CMK (cell line): ENCODE data around the gene OAT.
A peak's percentile ranks its signal among the peaks of the same experiment; 100 is the strongest.
"Not testable (repeated sequence)": the region's sequence is repeated elsewhere in the genome, so short reads cannot be mapped to it uniquely, and the experiment has no call there.

Source experiments
- DNase-seq: peaks from one replicate; pipeline ENCODE4 v3.0.0-alpha.2; 2010; ENCODE audit warnings: low read depth

The OAT gene

DNA sequence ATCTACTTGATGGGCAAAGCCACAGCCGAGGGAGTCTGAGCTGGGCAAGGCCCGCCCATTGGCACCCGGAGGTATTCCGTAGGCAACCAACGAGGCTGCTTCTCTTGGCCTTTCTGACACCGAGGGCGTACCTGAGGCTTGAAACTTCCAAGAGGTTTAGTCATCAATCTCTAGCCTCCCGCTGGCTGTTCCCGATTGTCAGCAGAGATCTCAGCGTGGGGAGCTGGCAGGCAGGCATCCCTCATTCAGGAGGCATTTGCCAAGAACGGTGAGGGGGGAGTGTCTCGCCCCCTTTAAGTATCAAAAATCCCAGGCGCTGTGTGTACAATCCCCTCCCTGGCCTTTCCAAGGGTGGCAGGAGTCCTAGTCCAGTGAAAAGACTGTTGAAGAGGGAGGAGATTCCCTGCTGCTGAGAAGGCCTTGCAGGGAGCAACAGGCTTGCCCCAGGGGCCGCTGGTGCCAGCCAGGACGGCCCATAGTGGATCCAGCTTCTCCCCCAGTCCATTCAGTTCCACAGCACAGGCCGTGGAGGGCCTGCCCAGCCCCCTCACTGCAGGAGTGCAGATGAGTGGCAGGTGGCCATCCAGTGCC, 39.7 kb downstream of the OAT start:
- no peak for DNase-seq

DNA sequence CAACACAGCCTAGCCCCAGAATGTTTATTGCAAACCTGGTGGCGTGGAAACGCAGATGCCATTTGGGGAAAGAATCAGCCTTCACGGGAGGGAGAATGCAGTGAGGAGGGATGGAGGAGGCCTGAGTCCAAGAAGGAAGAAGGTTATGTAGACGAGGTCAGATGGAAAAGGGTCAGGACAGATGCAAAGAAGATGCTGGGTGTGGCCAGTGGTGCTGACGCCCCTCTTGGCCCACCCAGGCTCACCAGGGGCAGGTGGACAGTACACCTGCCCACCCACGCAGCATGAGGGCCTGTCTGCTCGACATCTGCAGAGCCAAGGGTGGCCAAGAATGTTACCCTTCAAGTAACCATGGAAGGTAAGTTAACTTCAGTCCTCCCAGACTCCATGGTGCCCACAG, 40.5 kb downstream of the OAT start:
- no peak for DNase-seq

DNA sequence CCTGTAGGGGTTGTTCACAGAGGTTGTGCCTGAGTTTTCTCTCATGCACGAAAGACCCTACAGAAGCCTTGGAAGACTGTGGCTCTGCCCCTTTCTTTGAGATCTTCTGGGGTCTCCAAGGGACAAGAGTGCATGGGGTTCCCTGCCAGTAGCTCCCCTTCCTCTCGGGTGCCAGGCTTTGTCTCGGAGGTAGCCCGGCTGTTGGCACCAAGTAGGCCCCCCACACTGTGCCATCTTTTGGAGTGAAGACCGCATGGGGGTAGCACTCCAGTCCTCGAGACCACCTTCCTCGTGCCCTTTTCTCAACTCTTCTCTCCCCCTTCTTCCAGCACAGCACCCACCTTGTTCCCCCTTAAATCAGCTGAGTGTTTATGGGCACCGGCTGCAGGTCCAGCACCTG, 41.6 kb downstream of the OAT start:
- DNase-seq, result no peak

DNA sequence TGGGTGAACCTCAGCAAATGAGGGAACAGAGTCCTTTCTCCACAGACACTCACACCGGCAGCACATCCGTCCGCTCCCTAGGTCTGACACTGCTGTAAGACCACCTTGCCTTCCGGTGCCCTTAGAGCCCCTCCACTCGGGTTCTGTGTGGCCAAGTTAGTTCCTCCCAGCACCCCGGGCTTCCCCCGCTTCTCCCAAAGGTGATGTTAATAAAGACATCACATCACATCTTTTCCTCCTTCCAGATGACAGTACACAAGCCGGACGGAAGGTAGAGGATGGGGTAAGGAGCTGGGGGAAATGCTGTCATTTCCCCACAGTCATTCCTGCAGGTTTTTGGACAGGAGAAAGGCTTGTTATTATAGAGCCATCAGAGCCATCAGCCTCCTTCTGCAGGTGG, 42.3 kb downstream of the OAT start:
- DNase-seq, result no peak

DNA sequence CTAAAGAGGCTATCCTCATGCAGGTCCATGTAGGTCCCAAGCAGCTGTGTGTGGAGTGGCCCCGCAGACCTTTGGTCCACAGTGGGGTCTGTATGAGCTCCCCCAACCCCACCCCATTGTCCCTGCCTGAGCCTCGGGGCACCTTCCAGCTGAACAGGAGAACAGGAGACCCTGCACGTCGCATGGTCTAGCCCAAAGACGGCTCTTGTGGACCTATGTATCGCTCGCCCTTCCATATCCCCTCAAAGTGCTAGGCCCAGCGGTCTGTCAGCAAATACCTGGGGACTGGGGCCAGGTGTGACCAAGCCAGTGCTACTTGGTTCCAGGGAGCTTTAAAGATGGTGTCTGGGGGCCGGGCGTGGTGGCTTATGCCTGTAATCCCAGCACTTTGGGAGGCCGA, 43.0 kb downstream of the OAT start:
- no peak for DNase-seq

DNA sequence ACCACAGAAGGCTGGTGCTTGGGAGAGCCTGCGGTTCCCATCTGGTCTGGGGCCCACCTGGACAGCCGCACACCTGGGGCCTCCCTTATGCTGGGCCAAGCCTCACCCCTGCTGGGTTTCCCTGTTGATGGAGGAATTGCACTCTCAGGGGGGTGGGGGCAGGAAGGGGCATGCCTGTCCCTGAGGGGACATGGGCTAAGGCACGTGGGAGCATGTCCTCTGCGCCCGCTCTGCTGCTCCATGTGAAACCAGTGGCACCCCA, 43.4 kb downstream of the OAT start:
- DNase-seq, result no peak

DNA sequence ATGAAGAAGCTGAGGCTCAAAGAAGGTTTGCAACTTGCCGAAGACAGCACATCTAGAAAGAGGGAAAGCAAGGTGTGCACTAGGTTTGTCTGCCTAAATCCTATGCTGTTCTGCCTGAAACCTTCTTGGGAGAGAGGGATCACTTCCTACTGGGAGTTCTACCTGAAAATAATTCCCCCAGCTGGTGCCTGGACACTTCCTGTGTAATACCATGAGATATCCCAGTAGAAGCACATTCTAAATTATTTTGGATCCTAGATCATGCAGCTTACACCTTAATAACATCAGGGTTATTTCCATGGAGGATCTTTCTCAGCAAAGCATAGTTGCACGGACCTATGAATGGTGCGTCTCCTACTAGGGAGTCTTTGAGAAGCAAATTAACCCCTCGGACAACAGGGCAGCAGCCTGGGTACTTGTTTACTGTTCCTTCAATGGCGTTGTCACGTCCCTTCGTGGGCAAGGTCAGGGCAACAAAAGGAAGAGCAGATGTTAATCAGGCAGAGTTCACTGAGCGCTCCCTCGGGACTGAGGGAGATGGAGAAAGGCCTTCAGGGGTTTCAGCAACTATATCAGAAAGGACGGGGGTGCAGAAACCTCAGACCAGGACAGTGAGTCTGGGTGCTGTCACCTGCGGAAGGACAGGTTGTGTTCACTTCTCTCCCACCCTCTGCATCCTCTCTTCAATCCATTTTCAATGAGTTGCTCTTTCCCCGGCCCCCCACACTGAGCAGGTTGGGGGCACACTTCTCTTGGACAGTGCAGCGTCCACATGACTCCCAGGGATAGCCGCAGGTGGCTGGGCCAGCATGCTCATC, 44.0 kb downstream of the OAT start:
- DNase-seq, result no peak

DNA sequence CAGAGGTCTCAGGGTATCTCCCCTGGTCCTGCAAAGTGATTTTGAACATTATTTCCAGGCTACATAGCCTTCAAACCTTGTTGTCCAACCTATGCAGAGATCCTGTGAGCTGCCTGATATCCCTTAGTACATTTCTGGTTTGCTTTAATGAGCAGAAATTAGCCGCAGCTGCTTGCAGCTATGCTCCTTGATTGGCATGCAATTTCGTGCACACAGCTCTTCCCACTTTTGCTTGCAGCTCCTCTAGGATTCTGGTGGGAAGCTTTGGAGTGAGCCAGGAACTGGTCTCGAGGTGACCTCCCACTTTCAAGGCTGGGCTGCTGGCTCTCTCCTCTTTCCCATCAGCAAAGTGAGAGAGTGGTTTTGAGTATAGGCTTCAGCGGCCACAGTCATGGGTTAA, 45.8 kb downstream of the OAT start:
- no peak for DNase-seq

DNA sequence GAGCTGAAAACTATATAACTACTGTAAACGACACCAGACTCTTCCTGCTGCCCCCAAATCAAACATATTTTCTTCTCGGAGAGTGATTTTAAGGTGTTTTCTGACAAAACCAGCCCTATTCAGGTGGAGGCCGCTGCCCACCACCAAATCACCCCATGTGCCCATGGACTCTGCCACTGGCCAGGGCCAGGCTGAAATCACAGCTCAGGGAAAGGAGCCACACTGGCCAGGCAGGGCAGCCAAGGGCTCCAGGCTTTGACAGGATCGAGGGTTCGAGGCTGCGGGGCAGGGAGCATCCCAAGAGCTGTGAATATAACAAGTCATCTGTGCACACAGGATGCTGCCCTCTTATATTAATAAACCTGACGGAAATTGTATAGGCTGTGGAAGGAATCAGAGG, 48.3 kb downstream of the OAT start:
- DNase-seq, result no peak

DNA sequence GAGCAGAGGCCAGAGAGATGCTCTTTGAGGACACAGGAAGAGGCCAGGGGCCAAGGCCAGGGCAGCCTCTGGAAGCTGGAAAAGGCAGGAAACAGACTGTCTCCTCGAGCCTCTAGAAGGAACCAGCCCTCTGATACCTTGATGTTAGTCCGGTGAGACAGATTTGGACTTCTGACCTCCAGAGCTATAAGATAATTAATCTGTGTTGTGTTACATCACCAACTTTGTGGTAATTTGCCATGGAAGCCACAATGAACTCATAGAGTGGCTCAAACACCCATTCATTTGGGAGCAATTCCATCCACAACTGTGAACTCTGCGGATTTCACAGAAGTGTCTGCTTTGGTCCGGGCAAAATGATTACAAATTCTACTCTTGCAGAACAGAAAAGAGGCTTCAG, 48.7 kb downstream of the OAT start:
- no peak for DNase-seq

DNA sequence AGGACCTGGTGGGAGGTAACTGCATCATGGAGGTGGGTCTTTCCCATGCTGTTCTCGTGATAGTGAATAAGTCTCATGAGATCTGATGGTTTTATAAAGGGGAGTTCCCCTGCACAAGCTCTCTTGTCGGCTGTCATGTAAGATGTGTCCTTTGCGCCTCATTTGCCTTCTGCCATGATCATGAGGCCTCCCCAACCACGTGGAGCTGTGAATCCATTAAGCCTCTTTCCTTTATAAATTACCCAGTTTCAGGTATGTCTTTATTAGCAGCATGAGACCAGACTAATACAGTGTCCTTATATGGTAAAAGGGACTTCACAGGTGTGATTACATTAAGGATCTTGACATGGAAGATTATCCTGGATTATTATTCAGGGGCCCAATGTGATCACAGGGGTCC, 49.2 kb downstream of the OAT start:
- not testable (repeated sequence) for DNase-seq

DNA sequence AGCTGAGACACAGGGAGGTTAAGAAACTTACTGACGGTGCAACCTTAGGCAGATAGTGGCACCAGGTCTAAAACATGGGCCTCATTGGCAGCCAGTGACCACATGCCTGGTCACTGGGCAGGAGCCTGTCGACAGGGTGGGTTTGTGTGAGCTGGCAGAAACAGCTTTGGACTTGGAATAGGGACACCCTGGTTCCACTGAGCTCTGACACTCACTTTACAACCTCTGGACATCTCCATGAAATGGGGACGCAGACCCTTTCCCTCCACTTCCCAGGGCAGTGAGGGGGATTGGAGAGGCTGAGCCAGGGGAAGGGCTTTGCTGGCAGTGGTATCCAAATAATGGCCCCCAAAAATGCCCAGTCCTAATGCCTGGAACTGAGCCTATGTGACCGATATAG, 49.7 kb downstream of the OAT start:
- no peak for DNase-seq

DNA sequence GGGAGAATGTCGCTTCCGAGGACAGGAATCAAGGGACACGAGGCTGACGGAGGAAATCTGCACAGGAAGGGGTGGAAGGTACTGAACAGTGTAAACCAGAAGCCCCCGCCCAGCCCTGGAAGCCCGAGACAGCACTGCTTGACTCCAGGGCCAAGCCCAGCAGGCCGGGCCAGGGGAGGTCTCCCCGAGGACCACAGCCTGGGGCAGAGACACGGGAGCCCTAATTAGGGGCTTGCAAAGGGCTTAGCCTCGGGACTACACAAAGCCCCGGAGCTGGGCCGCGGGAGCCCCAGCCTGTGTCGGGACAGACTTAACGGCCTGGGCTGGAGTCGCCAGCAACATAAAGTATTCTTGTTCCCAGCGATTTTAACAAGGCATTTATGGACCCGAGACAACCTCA, 50.8 kb downstream of the OAT start:
- no peak for DNase-seq

DNA sequence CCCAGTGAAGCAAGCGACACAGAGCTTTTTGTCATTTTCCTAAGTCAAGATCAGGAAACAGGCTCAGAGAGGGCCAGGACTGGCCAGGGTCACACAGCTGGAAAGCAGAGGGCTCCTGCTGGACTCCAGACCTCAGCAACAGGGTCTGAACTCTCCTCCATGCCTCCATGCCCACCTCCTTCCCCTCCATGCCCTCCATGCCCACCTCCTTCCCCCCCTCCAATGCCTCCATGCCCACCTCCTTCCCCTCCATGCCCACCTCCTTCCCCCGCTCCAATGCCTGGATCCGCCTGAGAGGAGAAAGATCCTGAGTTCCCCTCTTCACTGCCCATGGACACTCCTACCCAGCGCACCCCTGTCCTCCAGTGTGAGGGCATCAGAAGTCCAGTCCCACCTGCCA, 51.3 kb downstream of the OAT start:
- DNase-seq, result no peak

DNA sequence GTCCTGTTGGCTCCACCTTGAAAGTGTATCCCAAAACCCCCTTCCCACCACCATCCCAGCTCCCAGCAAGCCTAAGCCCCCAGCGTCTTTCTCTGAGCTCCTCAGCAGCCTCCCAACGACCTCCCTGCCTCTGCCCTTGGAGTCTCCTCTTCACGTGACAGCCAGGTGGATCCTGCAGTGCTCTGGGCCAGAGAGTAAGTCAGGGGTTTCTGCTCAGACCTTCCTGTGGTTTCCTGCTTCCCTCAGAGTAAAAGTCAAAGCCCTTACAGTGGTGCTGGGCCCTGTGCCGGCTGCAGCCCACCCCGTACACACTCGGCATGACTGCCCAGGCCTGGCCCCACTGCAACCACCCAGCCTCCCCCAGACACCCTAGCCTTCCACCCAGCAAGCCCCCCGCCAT, 51.9 kb downstream of the OAT start:
- no peak for DNase-seq

DNA sequence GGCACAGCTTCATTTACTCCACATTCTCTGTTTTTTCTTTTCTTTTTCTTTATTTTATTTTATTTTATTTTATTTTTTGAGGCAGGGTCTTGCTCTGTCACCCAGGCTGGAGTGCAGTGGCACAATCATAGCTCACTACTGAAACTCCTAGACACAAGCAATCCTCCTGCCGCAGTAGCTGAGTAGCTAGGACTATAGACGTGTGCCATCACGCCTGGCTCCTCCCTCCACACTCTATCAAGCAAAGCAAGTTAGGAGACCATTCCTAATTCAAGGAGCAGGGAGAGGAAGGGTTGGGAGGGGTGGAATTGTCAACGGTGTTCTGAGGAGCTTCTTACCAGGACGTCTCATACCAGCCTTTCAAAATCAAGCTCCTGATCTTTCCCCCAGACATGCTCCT, 52.4 kb downstream of the OAT start:
- DNase-seq, result no peak

DNA sequence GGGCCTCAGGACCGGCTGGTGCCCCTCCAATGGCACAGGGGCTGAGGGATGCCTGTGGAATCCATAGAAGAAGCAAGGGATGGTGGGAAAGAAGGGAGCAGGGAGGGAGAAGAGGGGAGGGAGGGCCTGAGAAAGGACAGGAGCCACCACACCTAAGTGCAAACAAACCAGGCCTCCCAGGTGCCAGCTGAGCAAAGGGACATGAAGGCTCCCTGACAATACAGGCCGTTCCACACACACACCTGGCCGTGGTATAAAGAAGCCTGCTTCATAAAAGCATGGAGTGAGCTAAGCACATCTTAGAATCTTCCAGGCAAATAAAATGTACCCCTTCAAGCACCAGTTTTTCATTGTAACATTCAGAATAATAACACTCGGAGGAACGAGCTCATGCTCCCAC, 54.0 kb downstream of the OAT start:
- no peak for DNase-seq

DNA sequence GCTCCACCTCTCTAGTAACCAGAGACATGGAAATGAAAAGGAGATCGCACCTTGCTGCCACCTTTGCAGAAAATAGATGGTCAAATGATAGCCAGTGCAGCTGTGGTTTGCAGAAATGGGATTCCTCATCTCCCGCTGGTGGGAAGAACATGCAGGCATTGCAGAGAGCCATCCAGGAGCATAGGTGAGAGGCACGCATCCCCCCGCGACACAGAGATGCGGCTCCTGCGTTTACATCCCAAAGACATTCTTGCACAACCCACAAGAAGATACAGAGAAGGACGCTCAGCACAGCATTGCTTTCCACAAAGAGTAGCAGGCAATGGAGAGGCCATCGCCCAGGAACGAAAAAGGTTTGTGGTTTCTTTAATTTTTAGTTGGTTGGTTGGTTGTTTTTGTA, 56.2 kb downstream of the OAT start:
- DNase-seq, result no peak

DNA sequence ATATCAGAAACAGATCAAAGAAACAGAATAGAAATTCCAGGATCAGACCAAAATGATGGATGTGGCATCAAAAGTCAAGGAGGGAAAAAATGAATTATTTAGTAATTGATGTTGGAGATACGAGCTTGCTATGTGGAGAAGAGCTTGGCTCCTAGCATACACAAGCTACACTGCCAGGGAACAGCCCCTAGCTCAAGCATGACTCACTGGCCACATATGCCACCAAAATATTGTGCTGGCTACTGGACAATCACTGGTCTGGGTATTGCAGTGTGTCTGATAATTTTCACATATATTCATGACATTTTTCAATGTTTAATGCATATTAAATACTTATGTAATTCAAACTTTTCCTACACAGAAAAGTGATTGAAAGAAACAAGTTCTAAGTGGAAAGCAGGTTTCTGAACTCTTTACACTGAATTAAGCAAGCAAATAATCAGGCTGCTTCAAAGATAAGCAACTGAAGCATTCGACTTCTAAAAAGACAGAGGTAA, 59.3 kb downstream of the OAT start:
- DNase-seq, result no peak

DNA sequence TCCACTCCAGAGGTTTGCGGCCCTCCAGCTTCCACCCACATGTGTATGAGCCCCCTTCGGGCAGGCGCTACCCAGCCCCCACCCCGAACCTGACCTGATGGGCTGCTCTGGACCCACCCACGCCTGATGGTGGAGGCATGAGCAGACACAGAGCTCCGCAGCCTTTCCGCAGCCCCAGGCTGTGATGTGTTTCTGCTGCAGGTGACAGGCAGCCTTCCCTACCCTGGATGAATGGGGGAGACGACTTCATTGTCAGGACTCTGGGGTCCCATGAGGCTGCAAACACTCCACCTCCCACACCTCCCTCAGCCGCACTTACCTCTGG, 61.2 kb downstream of the OAT start:
- no peak for DNase-seq

DNA sequence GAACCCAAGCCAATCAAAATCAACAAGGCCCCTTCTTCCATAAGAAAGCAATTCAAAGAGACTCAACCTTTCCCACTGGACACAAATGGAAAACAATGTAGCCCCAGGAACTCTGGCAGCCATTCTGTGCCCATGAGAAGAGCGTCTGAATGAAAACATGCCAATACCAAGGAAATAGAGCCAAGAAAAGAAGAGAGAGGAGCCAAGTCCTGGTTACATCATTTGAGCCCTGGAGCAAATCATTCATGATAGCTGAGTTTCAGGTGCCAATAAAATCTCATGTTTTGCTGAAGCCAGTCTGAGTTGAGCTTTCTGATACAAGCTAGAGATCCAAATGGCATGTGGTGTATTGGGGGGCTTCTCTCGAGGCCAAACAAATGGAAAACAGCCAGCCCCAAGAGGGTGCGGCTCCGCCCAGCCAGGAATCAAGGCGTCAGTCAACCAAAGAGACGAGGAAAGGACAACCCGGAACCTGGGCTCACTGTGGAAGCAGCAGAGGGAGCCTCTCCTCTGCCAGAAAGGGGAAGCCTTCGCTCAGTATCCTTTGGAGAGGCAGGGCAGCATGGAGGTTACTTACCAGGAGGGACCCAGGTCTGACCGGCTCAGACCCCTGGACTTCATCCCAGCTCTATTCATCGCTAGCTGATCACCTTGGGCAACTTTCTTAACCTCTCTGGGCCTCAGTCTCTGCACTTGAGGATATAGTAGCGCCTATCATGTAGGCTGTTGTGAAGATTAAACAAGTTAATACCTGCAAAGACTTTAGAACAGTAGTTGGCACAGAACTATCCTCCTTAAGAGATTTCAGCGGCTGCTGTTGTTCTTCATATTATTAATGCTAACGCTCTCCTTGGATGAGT, 61.8 kb downstream of the OAT start:
- no peak for DNase-seq

DNA sequence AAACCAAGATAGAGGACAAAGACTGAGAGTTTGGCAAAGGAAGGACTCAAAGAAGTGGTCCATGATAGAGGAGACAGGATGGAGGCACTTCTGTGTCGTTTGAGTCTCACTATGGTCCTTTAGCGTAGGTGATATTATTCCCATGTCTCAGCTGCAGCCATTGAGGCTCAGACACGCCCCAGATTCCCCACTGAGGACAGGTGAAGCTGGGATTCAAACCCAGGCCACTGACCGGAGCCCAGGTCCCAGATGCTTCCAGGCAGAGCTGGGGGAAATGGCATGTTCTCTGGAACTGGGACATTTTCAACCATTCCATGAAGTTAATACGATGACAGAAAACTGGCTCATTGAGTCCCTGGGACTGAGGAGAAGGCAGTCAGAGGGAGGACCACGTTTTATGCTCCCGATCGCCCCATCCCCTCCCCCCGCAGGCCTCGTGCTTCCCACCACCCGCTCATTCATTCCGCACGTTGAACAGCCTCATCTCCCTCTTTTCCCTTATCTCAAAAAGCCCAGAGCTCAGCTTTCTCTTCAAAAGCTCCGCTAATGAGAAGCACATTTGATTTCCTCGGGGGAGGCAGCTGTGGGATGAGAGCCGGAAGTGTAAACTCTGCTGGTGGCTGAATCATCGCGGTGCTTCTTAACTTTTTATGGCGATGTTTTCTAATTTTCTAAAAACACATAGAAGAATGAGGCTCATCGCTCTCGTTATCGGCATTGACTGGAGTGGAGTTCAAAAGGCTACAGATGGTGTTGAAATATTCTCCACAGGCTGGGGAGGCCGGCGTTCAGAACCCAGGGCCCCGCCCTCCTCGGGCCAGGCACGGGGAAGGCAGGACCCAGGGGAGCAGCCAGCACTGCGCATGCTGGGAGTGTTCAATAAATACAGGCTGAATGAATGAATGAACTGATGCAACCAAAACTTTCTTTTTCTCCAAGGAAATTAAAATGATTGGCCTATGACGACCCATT, 64.0 kb downstream of the OAT start:
- peak; percentile 5 for DNase-seq
